Diencephalon (tissue), 1 donor: ENCODE measurements around the gene PRTN3. TPM values are rescaled to one million over a fixed set of nuclear protein-coding genes. Genes with fewer than 3 reads are reported as not detected.

ENCODE experiments used
- small RNA-seq: library from RNA; depleted of rRNA; stranded (forward); fragments of <200 nt; gene quantifications from one replicate; pipeline ENCODE3, GENCODE V24; 2014
- total RNA-seq: library from RNA; depleted of rRNA; stranded (reverse); fragments of >200 nt; gene quantifications from one replicate; pipeline ENCODE4 v1.2.3, GENCODE V29; 2014

The PRTN3 gene, protein sequence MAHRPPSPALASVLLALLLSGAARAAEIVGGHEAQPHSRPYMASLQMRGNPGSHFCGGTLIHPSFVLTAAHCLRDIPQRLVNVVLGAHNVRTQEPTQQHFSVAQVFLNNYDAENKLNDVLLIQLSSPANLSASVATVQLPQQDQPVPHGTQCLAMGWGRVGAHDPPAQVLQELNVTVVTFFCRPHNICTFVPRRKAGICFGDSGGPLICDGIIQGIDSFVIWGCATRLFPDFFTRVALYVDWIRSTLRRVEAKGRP
- 1.8 TPM for total RNA-seq

DNA sequence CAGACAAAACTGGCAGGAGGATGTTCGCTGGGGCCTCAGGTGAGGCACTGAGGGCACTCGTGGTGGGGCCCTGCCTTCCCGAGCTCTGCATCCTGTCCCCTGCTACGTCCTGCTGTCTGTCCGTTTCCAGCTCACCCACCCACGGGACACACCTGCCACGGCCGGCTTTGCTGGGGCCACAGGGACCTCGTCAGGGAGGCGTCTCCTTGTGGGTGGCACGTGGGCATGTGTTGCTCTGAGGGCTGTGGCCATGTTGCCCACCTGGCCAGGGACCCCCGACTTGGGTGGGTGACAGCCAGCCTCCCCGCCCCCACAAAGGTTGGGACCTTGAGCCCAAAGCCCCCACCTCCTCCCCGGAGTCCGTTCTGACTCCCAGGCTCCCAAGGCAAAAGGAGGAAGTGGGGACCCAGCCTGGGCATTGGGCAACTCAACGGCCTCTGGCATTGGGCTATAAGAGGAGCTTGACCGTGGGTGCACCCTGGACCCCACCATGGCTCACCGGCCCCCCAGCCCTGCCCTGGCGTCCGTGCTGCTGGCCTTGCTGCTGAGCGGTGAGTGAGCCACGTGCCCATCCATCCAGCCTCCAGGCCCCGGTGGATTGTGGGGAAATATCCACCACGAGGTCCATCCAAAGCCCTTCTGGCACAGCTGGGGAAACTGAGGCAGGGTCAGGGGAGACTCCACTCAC, at the start of gene PRTN3:
TSS of gene PRTN3 (plus strand) at position 481 of the 688 bp plus-strand sequence. CDS start at position 491, 10 bp downstream.

DNA sequence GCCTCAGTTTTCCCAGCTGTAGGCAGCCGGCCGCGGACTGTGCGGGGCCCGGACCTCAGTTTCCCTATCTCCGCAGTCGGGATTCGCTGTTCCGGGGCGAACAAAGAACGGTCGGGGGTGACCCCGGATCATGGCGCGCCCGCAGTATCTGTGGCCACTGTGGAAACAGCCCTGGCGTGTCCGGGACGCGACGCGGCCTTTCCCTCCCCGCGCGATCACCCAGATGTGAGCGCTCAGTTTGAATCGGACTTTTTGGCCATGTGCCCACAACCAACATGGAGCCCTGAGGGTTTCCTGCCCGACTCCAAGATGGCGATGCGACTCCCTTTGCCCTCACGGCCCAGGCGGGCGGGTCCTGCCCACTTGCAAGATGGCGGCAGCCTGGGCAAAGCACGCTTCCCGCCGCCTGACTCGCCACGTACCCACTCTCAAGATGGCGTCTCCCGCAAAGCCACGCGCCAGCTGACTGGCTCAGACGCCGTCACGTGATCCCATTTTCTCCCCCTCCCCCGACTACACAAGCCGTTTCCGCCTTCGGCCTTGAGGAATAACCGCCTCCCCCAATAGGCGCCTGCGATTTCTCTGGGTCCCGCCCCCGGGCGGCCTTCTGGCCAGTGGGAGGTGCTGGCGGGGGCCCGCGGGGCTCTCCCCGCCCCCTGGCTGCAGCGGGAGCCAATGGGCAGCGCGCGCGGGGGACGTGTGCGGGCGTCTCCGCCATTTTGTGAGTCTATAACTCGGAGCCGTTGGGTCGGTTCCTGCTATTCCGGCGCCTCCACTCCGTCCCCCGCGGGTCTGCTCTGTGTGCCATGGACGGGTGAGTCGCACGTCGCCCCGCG, 43.9 kb upstream of the PRTN3 start, which contains the start of gene PTBP1:
TSS of gene PTBP1 (plus strand) at position 761 of the 836 bp plus-strand sequence. CDS start at position 807, 46 bp downstream.

DNA sequence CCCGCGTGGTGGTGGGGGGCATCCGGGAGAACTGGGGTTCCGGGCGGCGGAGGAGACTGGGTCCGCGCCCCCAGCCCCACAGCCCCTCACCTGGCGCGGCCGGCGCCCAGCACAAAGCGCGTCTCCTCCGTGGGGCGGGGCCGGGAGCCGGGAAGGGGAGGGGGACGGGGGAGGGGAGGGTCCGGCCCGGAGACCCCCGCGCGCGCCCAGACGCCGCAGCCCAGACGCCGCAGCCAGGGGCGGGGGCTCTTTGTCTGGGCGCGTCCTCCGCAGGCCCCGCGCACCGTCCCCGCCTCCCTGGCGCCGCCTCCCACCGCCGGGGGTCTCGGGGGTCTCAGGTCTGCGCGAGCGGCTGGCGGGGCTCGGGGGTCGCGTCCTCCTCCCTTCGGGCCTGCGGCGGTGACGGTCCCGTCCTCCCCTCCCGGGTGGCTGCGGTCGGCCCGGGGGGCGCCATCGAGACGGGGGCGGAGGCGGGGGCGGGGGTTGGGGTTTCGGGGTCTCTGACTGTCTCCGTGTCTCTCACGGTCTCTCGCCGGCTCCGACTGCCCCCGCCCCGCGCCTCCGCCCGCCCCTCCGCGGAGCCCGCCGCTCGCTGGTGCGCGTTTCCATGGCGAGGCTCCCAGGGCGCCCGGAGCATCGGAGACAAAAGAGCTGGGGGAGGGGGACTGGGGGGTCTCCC, 18.8 kb upstream of the PRTN3 start, which contains the start of gene PLPPR3:
TSS of gene PLPPR3 (minus strand) at position 131 of the 679 bp plus-strand sequence. CDS start 396 bp downstream, outside the sequence.

DNA sequence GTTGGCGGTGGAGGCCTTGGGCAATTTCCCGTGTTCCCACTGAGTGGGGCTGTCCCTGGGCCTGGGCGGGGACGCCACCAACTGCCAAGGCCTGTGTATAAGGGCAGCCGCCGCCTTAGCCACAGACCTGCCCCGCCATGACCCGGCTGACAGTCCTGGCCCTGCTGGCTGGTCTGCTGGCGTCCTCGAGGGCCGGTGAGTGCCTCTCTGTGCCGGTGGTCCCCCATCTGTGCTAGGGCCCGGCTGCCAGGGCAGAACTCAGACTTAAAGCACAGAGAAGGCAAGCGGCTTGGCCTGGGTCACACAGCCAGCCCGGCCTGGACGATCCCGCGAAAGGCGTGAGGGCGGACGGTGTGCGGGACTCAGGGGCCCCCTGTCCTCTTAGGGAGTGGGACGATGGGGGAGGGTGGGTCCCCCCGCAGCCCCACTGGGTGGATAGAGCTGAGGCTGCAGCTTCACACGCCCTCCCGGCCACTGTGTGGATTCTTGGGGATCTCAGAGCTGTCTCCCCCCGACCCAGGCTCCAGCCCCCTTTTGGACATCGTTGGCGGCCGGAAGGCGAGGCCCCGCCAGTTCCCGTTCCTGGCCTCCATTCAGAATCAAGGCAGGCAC, 13.0 kb upstream of the PRTN3 start, which contains the start of gene AZU1:
TSS of gene AZU1 (plus strand) at position 128 of the 612 bp plus-strand sequence. CDS start at position 138, 10 bp downstream.

DNA sequence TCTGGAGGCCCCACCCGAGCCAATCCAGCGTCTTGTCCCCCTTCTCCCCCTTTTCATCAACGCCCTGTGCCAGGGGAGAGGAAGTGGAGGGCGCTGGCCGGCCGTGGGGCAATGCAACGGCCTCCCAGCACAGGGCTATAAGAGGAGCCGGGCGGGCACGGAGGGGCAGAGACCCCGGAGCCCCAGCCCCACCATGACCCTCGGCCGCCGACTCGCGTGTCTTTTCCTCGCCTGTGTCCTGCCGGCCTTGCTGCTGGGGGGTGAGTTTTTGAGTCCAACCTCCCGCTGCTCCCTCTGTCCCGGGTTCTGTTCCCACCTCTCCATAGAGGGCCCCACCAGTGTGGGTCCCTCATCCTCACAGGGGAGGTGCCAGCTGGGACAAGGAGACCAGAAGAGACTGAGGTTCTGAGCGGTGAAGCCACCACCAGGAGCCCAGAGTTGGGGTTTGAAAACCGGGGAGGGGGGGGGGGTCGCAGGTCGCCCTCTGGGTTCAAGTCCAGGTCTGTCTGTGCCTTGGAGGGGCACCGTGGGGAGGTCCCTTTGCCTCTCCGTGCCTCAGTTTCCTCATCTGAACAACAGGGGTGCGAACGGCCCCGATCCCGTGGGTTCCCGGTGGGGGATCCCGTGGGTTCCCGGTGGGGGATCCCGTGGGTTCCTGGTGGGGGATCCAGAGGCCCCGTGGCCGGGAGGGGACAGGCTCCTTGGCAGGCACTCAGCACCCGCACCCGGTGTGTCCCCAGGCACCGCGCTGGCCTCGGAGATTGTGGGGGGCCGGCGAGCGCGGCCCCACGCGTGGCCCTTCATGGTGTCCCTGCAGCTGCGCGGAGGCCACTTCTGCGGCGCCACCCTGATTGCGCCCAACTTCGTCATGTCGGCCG, 11.6 kb downstream of the PRTN3 start, which contains the start of gene ELANE:
TSS of gene ELANE (plus strand) at position 168 of the 878 bp plus-strand sequence. CDS start at position 194, 26 bp downstream.

DNA sequence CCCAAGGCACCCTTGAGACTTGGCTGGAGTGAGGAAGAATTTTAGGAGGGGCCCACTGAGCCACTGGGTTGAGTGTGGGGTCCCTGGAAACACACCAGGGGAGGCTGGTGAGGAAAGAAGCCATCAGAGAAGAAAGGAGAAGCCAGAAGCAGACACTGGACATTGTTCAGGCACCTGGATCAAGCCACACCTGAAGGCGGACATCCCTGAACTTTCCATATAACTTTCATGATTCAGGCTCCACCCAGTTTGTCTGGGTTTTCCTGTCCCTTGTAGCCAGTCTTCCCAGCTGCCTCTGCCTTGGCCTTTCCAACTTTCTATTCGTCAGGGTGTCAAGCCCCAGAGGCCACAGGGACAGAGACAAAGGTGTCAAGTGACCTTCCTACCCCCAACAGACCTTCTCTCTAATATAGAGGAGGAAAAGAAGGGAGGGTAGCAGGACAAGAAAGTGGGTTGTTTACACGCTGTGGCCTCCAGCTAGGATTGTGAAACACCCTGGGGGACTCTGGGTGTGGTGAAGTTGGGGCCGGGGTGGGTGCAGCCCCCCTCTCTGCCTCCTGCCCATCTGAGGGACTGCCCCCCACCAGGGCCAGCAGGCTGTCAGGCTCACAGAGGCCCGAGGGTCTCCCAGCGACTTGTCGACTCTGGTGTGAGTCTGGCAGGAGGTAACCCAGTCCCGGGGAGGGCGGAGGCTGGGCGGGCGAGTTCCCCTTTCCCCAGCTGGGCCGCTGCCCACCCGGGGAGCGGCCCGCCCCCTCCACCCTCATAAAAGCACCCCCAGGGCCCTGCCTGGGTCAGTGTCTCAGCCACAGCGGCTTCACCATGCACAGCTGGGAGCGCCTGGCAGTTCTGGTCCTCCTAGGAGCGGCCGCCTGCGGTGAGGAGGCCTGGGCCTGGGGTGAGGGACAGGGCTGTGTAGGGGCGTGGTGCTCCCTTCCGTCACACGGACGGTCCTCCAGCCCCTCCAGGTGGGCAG, 18.4 kb downstream of the PRTN3 start, which contains the start of gene CFD:
TSS of gene CFD (plus strand) at position 797 of the 976 bp plus-strand sequence. CDS start at position 823, 26 bp downstream.

DNA sequence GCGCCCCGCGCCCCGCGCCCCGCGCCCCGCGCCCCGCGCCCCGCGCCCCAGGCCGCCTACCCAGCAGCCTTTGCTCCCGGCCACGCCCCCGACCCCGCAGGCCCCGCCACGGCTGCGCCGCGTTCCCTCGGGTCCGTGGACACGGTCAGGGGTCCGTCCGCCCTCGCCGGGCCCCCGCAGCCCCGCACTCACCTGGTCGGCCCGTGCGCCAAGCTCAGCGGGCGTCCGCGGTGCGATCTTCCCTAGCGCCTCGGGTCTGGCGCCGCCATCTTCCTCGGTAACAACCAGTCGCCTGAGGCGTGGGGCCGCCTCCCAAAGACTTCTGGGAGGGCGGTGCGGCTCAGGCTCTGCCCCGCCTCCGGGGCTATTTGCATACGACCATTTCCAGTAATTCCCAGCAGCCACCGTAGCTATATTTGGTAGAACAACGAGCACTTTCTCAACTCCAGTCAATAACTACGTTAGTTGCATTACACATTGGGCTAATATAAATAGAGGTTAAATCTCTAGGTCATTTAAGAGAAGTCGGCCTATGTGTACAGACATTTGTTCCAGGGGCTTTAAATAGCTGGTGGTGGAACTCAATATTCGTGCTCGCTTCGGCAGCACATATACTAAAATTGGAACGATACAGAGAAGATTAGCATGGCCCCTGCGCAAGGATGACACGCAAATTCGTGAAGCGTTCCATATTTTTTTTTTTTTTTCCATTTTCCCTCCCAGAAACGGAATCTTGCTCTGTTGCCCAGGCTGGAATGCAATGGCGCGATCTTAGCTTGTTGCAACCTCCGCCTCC, 52.3 kb downstream of the PRTN3 start, which contains the start of the genes MED16 and RNU6-9:
TSS of gene MED16 (minus strand) at position 294 of the 796 bp plus-strand sequence. CDS start 2,056 bp downstream, outside the sequence.
TSS of gene RNU6-9 (plus strand) at position 591 of the 796 bp plus-strand sequence.

Small RNA genes lying within 50 kb of the gene (small RNA-seq; reads per million reads assigned to genes)
- gene MIR3187 (not detected), gene RNU6-9 (not detected)

Other genes starting within 250 kb of the PRTN3 start
- 19.4 TPM for gene POLRMT, start 207.5 kb upstream of the PRTN3 start, total RNA-seq
- 0.69 TPM for gene FGF22, start 201.1 kb upstream of the PRTN3 start, total RNA-seq
- 20.3 TPM for gene RNF126, start 177.8 kb upstream of the PRTN3 start, total RNA-seq
- gene FSTL3, start 164.6 kb upstream of the PRTN3 start, total RNA-seq = 7.2 TPM
- gene PRSS57, start 145.5 kb upstream of the PRTN3 start, total RNA-seq = not detected
- 101 TPM for gene PALM, start 132.1 kb upstream of the PRTN3 start, total RNA-seq
- gene MISP, start 89.9 kb upstream of the PRTN3 start, total RNA-seq = 0.23 TPM
- gene PTBP1, start 43.5 kb upstream of the PRTN3 start, total RNA-seq = 35.5 TPM
- 125 TPM for gene PLPPR3, start 19.0 kb upstream of the PRTN3 start, total RNA-seq
- 0.46 TPM for gene AZU1, start 13.2 kb upstream of the PRTN3 start, total RNA-seq
- gene ELANE, start 11.3 kb downstream of the PRTN3 start, total RNA-seq = 0.69 TPM
- 1.6 TPM for gene CFD, start 18.7 kb downstream of the PRTN3 start, total RNA-seq
- 27.5 TPM for gene MED16, start 52.2 kb downstream of the PRTN3 start, total RNA-seq
- not detected for gene RNU6-9, start 52.5 kb downstream of the PRTN3 start, total RNA-seq
- gene R3HDM4, start 72.2 kb downstream of the PRTN3 start, total RNA-seq = 40.1 TPM
- gene KISS1R, start 76.3 kb downstream of the PRTN3 start, total RNA-seq = 2.3 TPM
- gene ARID3A, start 85.0 kb downstream of the PRTN3 start, total RNA-seq = 7.6 TPM
- gene WDR18, start 143.3 kb downstream of the PRTN3 start, total RNA-seq = 33.7 TPM
- 0.69 TPM for gene GRIN3B, start 159.4 kb downstream of the PRTN3 start, total RNA-seq
- gene TMEM259, start 180.1 kb downstream of the PRTN3 start, total RNA-seq = 40.8 TPM
- not detected for gene RNU6-2, start 180.5 kb downstream of the PRTN3 start, total RNA-seq
- gene CNN2, start 185.6 kb downstream of the PRTN3 start, total RNA-seq = 18.2 TPM
- 11.8 TPM for gene ABCA7, start 199.1 kb downstream of the PRTN3 start, total RNA-seq
- 2.5 TPM for gene ARHGAP45, start 226.2 kb downstream of the PRTN3 start, total RNA-seq